ENCODE data around the gene LDLRAD3. TPM values are rescaled to one million over a fixed set of nuclear protein-coding genes. Genes with fewer than 3 reads are reported as not detected.

Gene LDLRAD3
- total and polyA plus RNA-seq, 11 donors = 1.1 to 7.7 (median 2.6) TPM

DNA sequence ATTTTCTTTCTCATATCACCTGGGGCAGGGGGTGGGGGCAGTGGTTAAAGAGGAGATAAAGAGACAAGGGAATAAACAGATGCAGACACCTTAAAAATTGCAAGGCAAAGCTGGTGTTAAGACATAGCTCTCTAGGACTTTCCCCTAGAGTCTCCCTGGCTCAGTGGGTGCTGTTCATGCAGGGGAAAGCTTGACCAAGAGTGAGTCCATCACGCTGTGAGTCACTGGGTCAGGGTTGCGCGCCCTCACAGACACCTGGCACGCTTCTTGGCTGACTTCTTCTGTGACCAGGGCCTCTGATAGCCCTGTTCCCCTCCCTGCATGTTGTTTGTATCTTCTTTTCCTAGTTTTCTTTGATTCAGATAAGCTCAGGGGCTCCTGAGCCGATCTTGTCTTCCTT, 313.5 kb downstream of the LDLRAD3 start:
- Histone ChIP-seq H3K36me3 (no peaks in the 10 kb centered on the region), H3K9me3 (peaks cover 0 to 7% (median 0%) of the 10 kb centered on the region in 12 donors), H3K27ac (no peak overlapping the region), H3K4me3 (no peak overlapping the region), H3K27me3 (peaks cover 0 to 12% (median 0%) of the 10 kb centered on the region in 9 donors), H3K4me1 (peaks cover 0 to 6% (median 0%) of the 10 kb centered on the region in 12 donors)
- 62 to 77% (median 72%) methylated on average over 5 of the region's 5 CpGs for WGBS, 4 donors
- ATAC-seq = no peak
- no peak for TF ChIP-seq POLR2A (IDR thresholded peaks at IDR 0.05)
- TF ChIP-seq, protein P1, sequence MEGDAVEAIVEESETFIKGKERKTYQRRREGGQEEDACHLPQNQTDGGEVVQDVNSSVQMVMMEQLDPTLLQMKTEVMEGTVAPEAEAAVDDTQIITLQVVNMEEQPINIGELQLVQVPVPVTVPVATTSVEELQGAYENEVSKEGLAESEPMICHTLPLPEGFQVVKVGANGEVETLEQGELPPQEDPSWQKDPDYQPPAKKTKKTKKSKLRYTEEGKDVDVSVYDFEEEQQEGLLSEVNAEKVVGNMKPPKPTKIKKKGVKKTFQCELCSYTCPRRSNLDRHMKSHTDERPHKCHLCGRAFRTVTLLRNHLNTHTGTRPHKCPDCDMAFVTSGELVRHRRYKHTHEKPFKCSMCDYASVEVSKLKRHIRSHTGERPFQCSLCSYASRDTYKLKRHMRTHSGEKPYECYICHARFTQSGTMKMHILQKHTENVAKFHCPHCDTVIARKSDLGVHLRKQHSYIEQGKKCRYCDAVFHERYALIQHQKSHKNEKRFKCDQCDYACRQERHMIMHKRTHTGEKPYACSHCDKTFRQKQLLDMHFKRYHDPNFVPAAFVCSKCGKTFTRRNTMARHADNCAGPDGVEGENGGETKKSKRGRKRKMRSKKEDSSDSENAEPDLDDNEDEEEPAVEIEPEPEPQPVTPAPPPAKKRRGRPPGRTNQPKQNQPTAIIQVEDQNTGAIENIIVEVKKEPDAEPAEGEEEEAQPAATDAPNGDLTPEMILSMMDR (IDR thresholded peaks at IDR 0.05) = no peak
- no peak for DNase-seq
- intact Hi-C loops (cut with DNase I) = loop anchor here in 7 of 10 donors (5.0 to 10.0 kb wide), 7 partner anchors 93 to 770 kb away; partner anchors contain the start of gene FJX1 (in 3 of the 7)

DNA sequence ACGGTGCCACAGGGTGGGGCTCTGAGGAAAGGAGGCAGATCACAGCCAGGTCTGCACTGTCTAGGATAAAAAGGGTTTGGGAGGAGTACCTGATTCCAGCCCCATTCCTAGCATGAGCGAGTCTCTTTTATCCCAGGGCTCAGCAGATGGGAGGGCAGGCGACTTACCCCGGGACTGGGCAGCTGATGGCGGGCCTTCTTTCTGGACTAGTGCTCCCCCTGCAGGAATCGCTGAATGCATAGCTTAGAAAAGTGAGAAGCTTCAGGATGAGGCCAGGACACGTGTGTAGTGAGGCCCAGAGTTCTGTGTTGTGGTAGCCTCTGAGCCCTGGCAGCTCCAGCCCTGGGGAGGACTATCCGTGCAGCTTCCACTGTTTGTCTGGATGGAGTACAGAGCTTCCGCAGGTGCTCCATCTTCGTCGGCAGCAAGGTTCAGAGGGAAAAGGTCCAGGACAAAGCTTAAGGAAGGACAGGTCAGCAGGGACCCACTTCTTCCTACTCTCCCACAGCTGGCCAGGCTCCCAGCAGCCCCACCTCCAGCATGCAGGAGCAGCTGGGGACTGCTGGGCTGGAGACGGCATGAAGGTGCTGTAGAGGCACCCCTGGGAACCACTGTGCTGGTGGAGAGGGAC, 315.0 kb downstream of the LDLRAD3 start:
- Histone ChIP-seq H3K27me3 (peaks cover 0 to 15% (median 0%) of the 10 kb centered on the region in 9 donors), H3K4me3 (no peak overlapping the region), H3K4me1 (peaks cover 0 to 6% (median 0%) of the 10 kb centered on the region in 12 donors), H3K36me3 (no peaks in the 10 kb centered on the region), H3K9me3 (peaks cover 0 to 7% (median 0%) of the 10 kb centered on the region in 12 donors), H3K27ac (no peak overlapping the region)
- DNase-seq = peak; percentile 44 to 73 (median 55)
- peak; percentile 59 to 92 (median 81) for ATAC-seq
- TF ChIP-seq, protein P1 (IDR thresholded peaks at IDR 0.05) = peak; percentile 42 to 70 (median 56)
- TF ChIP-seq POLR2A (IDR thresholded peaks at IDR 0.05) = no peak
- 9 to 34% (median 29%) methylated on average over 8 to 12 of the region's 12 CpGs for WGBS, 4 donors
- intact Hi-C loops (cut with DNase I) = loop anchor here in 7 of 10 donors (5.0 to 10.0 kb wide), 7 partner anchors 94 to 772 kb away; partner anchors contain the start of gene FJX1 (in 3 of the 7)

DNA sequence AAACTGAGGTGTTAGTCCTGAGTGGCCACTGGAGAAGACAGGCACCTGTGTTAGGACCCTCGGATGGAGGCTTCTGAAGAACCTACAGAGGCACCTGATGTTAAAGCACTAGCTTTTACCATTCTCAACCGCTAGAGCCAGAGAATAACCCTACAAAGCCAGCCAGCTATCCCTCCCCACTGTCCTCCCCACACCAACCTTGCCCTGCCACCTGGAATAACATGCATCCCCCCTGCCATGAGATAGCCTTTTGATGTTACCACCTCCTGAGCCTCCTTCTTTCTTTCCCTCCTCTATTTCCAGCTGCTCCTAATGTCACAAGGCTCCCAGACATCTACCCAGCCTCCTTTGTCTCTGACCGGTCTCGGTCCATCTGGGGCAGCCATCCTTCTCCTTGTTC, 317.2 kb downstream of the LDLRAD3 start:
- Histone ChIP-seq H3K4me1 (peaks cover 0 to 9% (median 0%) of the 10 kb centered on the region in 12 donors), H3K27me3 (peaks cover 0 to 18% (median 0%) of the 10 kb centered on the region in 9 donors), H3K27ac (no peak overlapping the region), H3K9me3 (peaks cover 0 to 4% (median 0%) of the 10 kb centered on the region in 12 donors), H3K36me3 (no peaks in the 10 kb centered on the region), H3K4me3 (no peak overlapping the region)
- ATAC-seq = no peak
- TF ChIP-seq, protein P1 (IDR thresholded peaks at IDR 0.05) = no peak
- TF ChIP-seq POLR2A (IDR thresholded peaks at IDR 0.05) = no peak
- DNase-seq = no peak
- intact Hi-C loops (cut with DNase I) = loop anchor here in 7 of 10 donors (5.0 to 10.0 kb wide), 9 partner anchors 126 to 776 kb away; no protein-coding TSS in a partner anchor
- WGBS, 4 donors = 78 to 89% (median 82%) methylated on average over 3 to 4 of the region's 4 CpGs
